ENCODE data around the gene PKHD1. TPM values are rescaled to one million over a fixed set of nuclear protein-coding genes. Genes with fewer than 3 reads are reported as not detected.

Gene PKHD1
- total and polyA plus RNA-seq, 2 donors (not counting 1 experiment from before 2014, with no cell fraction given), result not detected

- no peaks in the 10 kb centered on the region for H3K9me3 Mint-ChIP-seq (ENCODE audit: insufficient read depth)
- ATAC-seq (ENCODE audit: low read depth) (no peak), DNase-seq (no peak)
- POLR2A ChIA-PET, result no interaction called here
- no peak overlapping the region for H3K4me3 Mint-ChIP-seq
- H3K36me3 ChIP-seq (replicated peaks in 1 of 2; ENCODE audit: control extremely low read depth in 1 of 2, control insufficient read depth in 1 of 2, extremely low read depth in 1 of 2, insufficient read depth in 2 of 2, low read length in 1 of 2), result no peaks in the 10 kb centered on the region
- H3K4me2 ChIP-seq (replicated peaks; ENCODE audit: low read depth, low read length, poor library complexity, severe bottlenecking), result no peak overlapping the region
- no peaks in the 10 kb centered on the region for H4K20me1 ChIP-seq (ENCODE audit: control insufficient read depth, insufficient read depth, low read length, poor library complexity, severe bottlenecking)
- H2AFZ ChIP-seq (ENCODE audit: insufficient read depth, low read depth, low read length, poor library complexity, severe bottlenecking), result no peak overlapping the region
- H3K4me1 Mint-ChIP-seq, result no peaks in the 10 kb centered on the region
- TF ChIP-seq CTCF (IDR thresholded peaks at IDR 0.05), result no peak
- TF ChIP-seq EZH2 (IDR thresholded peaks at IDR 0.05; ENCODE audit: borderline replicate concordance, insufficient read depth, low read depth, low read length, poor library complexity, severe bottlenecking), result no peak
- H3K9ac ChIP-seq (ENCODE audit: low read length), result no peak overlapping the region
- no peaks in the 10 kb centered on the region for H3K9me3 ChIP-seq (ENCODE audit: control extremely low read depth in 1 of 3, control insufficient read depth in 2 of 3, insufficient read depth in 1 of 3, low read length in 2 of 3)
- CTCF ChIA-PET, result no interaction called here
- whole genome bisulfite sequencing (ENCODE audit: insufficient coverage), result 88% methylated on average over 4 of the region's 9 CpGs
- intact Hi-C loops (cut with micrococcal nuclease), result no loop called here
- no peaks in the 10 kb centered on the region for H3K4me1 ChIP-seq (ENCODE audit: control insufficient read depth in 2 of 2, insufficient read depth in 2 of 2, low read length in 2 of 2)
- H3K27ac Mint-ChIP-seq, result no peak overlapping the region
- H3K4me3 ChIP-seq (ENCODE audit: control extremely low read depth in 1 of 5, extremely low read depth in 1 of 5, insufficient read depth in 1 of 5, low read depth in 2 of 5, low read length in 4 of 5), result no peak overlapping the region
- no peaks in the 10 kb centered on the region for H3K79me2 ChIP-seq (ENCODE audit: control insufficient read depth, insufficient read depth, low read length)
- no peaks in the 10 kb centered on the region for H3K27me3 ChIP-seq (replicated peaks in 1 of 4; ENCODE audit: control extremely low read depth in 1 of 4, control insufficient read depth in 3 of 4, insufficient read depth in 4 of 4, low read length in 3 of 4)
- no peak overlapping the region for H3K27ac ChIP-seq (ENCODE audit: low read length in 2 of 2)
- H3K27me3 Mint-ChIP-seq, result no peaks in the 10 kb centered on the region
Measured at GRCh38 chr6:51675020-51675921, 412.1 kb downstream of the PKHD1 start.

- Histone ChIP-seq H3K9me3 (ENCODE audit: control extremely low read depth in 1 of 3, control insufficient read depth in 2 of 3, insufficient read depth in 1 of 3, low read length in 2 of 3) (no peaks in the 10 kb centered on the region), H3K36me3 (replicated peaks in 1 of 2; ENCODE audit: control extremely low read depth in 1 of 2, control insufficient read depth in 1 of 2, extremely low read depth in 1 of 2, insufficient read depth in 2 of 2, low read length in 1 of 2) (no peaks in the 10 kb centered on the region), H4K20me1 (ENCODE audit: control insufficient read depth, insufficient read depth, low read length, poor library complexity, severe bottlenecking) (no peaks in the 10 kb centered on the region), H3K27ac (ENCODE audit: low read length in 2 of 2) (no peak overlapping the region), H3K27me3 (replicated peaks in 1 of 4; ENCODE audit: control extremely low read depth in 1 of 4, control insufficient read depth in 3 of 4, insufficient read depth in 4 of 4, low read length in 3 of 4) (no peaks in the 10 kb centered on the region), H3K9ac (ENCODE audit: low read length) (no peak overlapping the region), H3K4me1 (ENCODE audit: control insufficient read depth in 2 of 2, insufficient read depth in 2 of 2, low read length in 2 of 2) (no peaks in the 10 kb centered on the region), H3K4me2 (replicated peaks; ENCODE audit: low read depth, low read length, poor library complexity, severe bottlenecking) (no peak overlapping the region), H3K79me2 (ENCODE audit: control insufficient read depth, insufficient read depth, low read length) (no peaks in the 10 kb centered on the region), H3K4me3 (ENCODE audit: control extremely low read depth in 1 of 5, extremely low read depth in 1 of 5, insufficient read depth in 1 of 5, low read depth in 2 of 5, low read length in 4 of 5) (no peak overlapping the region), H2AFZ (ENCODE audit: insufficient read depth, low read depth, low read length, poor library complexity, severe bottlenecking) (no peak overlapping the region)
- TF ChIP-seq CTCF (IDR thresholded peaks at IDR 0.05) (no peak), EZH2 (IDR thresholded peaks at IDR 0.05; ENCODE audit: borderline replicate concordance, insufficient read depth, low read depth, low read length, poor library complexity, severe bottlenecking) (no peak)
- Mint-ChIP-seq H3K27ac (no peak overlapping the region), H3K4me3 (no peak overlapping the region), H3K4me1 (no peaks in the 10 kb centered on the region), H3K9me3 (ENCODE audit: insufficient read depth) (no peaks in the 10 kb centered on the region), H3K27me3 (no peaks in the 10 kb centered on the region)
- intact Hi-C loops (cut with micrococcal nuclease), result no loop called here
- ChIA-PET POLR2A (no interaction called here), CTCF (no interaction called here)
- DNase-seq (no peak), ATAC-seq (ENCODE audit: low read depth) (no peak)
Measured at GRCh38 chr6:51663525-51663924, 423.9 kb downstream of the PKHD1 start.

Measured in B cell (primary cell).